ENCODE data around the gene SETD7.
A peak's percentile ranks its signal among the peaks of the same experiment; 100 is the strongest.

SETD7 gene

DNA sequence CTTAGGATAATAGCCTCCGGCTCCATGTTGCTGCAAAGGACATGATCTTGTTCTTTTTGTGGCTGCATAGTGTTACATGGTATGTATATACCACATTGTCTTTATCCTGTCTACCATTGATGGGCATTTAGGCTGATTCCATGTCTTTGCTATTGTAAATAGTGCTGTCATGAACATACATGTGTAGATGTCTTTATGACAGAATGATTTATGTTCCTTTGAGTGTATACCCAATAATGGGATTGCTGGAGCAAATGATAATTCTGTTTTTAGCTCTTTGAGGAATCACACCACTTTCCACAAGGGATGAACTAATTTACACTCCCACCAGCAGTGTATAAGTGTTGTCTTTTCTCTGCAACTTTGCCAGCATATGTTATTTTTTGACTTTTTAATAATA lies 97.5 kb downstream of the SETD7 start:
- no peak overlapping the region for H3K4me2 ChIP-seq (ENCODE audit: low read depth, low read length, poor library complexity, severe bottlenecking)
- peaks cover 3% of the 10 kb centered on the region; the same call in 1 of the 2 replicates for H3F3A ChIP-seq (ENCODE audit: insufficient read depth)
- H3K36me3 ChIP-seq (ENCODE audit: low read length): no peaks in the 10 kb centered on the region
- H3K9me2 ChIP-seq (replicated peaks; ENCODE audit: insufficient read depth, low read length): no peaks in the 10 kb centered on the region
- no peaks in the 10 kb centered on the region for H3K27me3 ChIP-seq (ENCODE audit: low read length)
- H3K79me2 ChIP-seq (ENCODE audit: insufficient read depth, low read length): peaks cover 66% of the 10 kb centered on the region
- TF ChIP-seq, protein P1, sequence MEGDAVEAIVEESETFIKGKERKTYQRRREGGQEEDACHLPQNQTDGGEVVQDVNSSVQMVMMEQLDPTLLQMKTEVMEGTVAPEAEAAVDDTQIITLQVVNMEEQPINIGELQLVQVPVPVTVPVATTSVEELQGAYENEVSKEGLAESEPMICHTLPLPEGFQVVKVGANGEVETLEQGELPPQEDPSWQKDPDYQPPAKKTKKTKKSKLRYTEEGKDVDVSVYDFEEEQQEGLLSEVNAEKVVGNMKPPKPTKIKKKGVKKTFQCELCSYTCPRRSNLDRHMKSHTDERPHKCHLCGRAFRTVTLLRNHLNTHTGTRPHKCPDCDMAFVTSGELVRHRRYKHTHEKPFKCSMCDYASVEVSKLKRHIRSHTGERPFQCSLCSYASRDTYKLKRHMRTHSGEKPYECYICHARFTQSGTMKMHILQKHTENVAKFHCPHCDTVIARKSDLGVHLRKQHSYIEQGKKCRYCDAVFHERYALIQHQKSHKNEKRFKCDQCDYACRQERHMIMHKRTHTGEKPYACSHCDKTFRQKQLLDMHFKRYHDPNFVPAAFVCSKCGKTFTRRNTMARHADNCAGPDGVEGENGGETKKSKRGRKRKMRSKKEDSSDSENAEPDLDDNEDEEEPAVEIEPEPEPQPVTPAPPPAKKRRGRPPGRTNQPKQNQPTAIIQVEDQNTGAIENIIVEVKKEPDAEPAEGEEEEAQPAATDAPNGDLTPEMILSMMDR (IDR thresholded peaks at IDR 0.05; ENCODE audit: insufficient read depth, low read length, poor library complexity, severe bottlenecking): no peak
- no peak for TF ChIP-seq EZH2phosphoT487 (conservative IDR thresholded peaks at IDR 0.05; ENCODE audit: low read length)
- no peak overlapping the region for H3K9ac ChIP-seq (ENCODE audit: low read length)
- H3K27ac ChIP-seq (ENCODE audit: low read depth, low read length): no peak overlapping the region
- H3K4me3 ChIP-seq (ENCODE audit: insufficient read depth, low read length, poor library complexity, severe bottlenecking): no peak overlapping the region
- H2AFZ ChIP-seq (ENCODE audit: low read depth, low read length, severe bottlenecking): no peak overlapping the region
- no peaks in the 10 kb centered on the region for H3K9me3 ChIP-seq (ENCODE audit: insufficient read depth, low read length)
- H4K20me1 ChIP-seq (ENCODE audit: low read depth, low read length): no peaks in the 10 kb centered on the region

GRCh38 chr4:139457318-139457717 lies 98.7 kb downstream of the SETD7 start:
- Histone ChIP-seq H3K79me2 (ENCODE audit: insufficient read depth, low read length) (peaks cover 63% of the 10 kb centered on the region), H4K20me1 (ENCODE audit: low read depth, low read length) (no peaks in the 10 kb centered on the region)
- TF ChIP-seq, protein P1 (IDR thresholded peaks at IDR 0.05; ENCODE audit: insufficient read depth, low read length, poor library complexity, severe bottlenecking): no peak
- TF ChIP-seq EZH2phosphoT487 (conservative IDR thresholded peaks at IDR 0.05; ENCODE audit: low read length): no peak

GRCh38 chr4:139455126-139455538 lies 100.9 kb downstream of the SETD7 start:
- Histone ChIP-seq H3K9ac (ENCODE audit: low read length) (peak overlapping the region; percentile 86), H3K4me2 (ENCODE audit: low read depth, low read length, poor library complexity, severe bottlenecking) (peak overlapping the region; percentile 98), H3K36me3 (ENCODE audit: low read length) (no peaks in the 10 kb centered on the region), H3K27ac (ENCODE audit: low read depth, low read length) (no peak overlapping the region), H3K4me3 (ENCODE audit: insufficient read depth, low read length, poor library complexity, severe bottlenecking) (peak overlapping the region; percentile 87), H3K9me2 (replicated peaks; ENCODE audit: insufficient read depth, low read length) (no peaks in the 10 kb centered on the region), H3K79me2 (ENCODE audit: insufficient read depth, low read length) (peaks cover 53% of the 10 kb centered on the region), H2AFZ (ENCODE audit: low read depth, low read length, severe bottlenecking) (no peak overlapping the region), H3F3A (ENCODE audit: insufficient read depth) (peaks cover 9% of the 10 kb centered on the region), H3K27me3 (ENCODE audit: low read length) (no peaks in the 10 kb centered on the region), H3K9me3 (ENCODE audit: insufficient read depth, low read length) (no peaks in the 10 kb centered on the region), H4K20me1 (ENCODE audit: low read depth, low read length) (no peaks in the 10 kb centered on the region)
- TF ChIP-seq EZH2phosphoT487 (conservative IDR thresholded peaks at IDR 0.05; ENCODE audit: low read length): no peak
- TF ChIP-seq, protein P1 (IDR thresholded peaks at IDR 0.05; ENCODE audit: insufficient read depth, low read length, poor library complexity, severe bottlenecking): no peak

More at GRCh38 chr4:139457318-139457717, 98.7 kb downstream of the SETD7 start:
- no peak overlapping the region for H3K9ac ChIP-seq (ENCODE audit: low read length)
- no peaks in the 10 kb centered on the region for H3K9me2 ChIP-seq (replicated peaks; ENCODE audit: insufficient read depth, low read length)
- H2AFZ ChIP-seq (ENCODE audit: low read depth, low read length, severe bottlenecking): no peak overlapping the region
- no peaks in the 10 kb centered on the region for H3K36me3 ChIP-seq (ENCODE audit: low read length)
- H3K4me3 ChIP-seq (ENCODE audit: insufficient read depth, low read length, poor library complexity, severe bottlenecking): no peak overlapping the region
- H3K4me2 ChIP-seq (ENCODE audit: low read depth, low read length, poor library complexity, severe bottlenecking): peak overlapping the region; percentile 98
- H3K27me3 ChIP-seq (ENCODE audit: low read length): no peaks in the 10 kb centered on the region
- H3F3A ChIP-seq (ENCODE audit: insufficient read depth): peaks cover 9% of the 10 kb centered on the region
- no peaks in the 10 kb centered on the region for H3K9me3 ChIP-seq (ENCODE audit: insufficient read depth, low read length)
- H3K27ac ChIP-seq (ENCODE audit: low read depth, low read length): no peak overlapping the region

All from SU-DHL-6 (cell line).